HCT116 (cell line): ENCODE measurements around the gene TRMT61B. TPM values are rescaled to one million over a fixed set of nuclear protein-coding genes. Genes with fewer than 3 reads are reported as not detected.

ENCODE experiments used
- ATAC-seq: fragments of 200-7000 bp; cut with Tn5 transposase; 2 replicates; pipeline ENCODE4 v1.9.1; 2020; ENCODE audit warnings: mild to moderate bottlenecking, moderate library complexity
- BruUV-seq: library from RNA; stranded (reverse); fragments of 400-500 nt; replicated peaks from 2 replicates; lab custom pipeline; 2021; lab: Mats Ljungman, UMichigan
- CTCF ChIA-PET: fragments of 300-600 bp; sonication (Branson Sonifier 250); formaldehyde crosslinking; loops from one replicate; lab custom pipeline; 2021; ENCODE audit warnings: antibody characterized with exemption; lab: Charles Lee
- POLR2A ChIA-PET: fragments of 300-600, 350-600 bp; sonication (Branson Sonifier 250); formaldehyde crosslinking; loops from one replicate; lab custom pipeline; 2021; ENCODE audit warnings: antibody characterized with exemption; lab: Charles Lee
- RAD21 ChIA-PET, 2 experiments: fragments of 300-600 bp; sonication (Branson Sonifier 250); formaldehyde crosslinking; loops; one replicate each; lab custom pipeline; 2023; ENCODE audit warnings: low total read pairs in 2 of 2; ENCODE audit not compliant: uncharacterized antibody in 2 of 2, unreplicated experiment in 2 of 2, low non-redundant PET in 1 of 2; lab: Charles Lee
- DNase-seq: peaks from one replicate; pipeline ENCODE4 v3.0.0-alpha.2; 2010; ENCODE audit warnings: low read depth, low spot score
- H2AFZ ChIP-seq: fragments of 200-600 bp; shearing (Covaris generic), sonication (generic); 2 replicates; pipeline ENCODE4 v1.6.1; 2017; ENCODE audit warnings: low read depth, mixed run types, mixed read lengths, antibody characterized with exemption, low read length; ENCODE audit not compliant: poor library complexity, severe bottlenecking
- H3K27ac ChIP-seq: 2 replicates; pipeline ENCODE4 v1.5.1; 2012; ENCODE audit warnings: low read depth, low read length
- H3K27me3 ChIP-seq: fragments of 200-600 bp; sonication (generic); 2 replicates; pipeline ENCODE4 v1.6.1; 2016; ENCODE audit warnings: mixed run types, low read length, mixed read lengths; ENCODE audit not compliant: insufficient read depth
- H3K36me3 ChIP-seq, 2 experiments: fragments of 200-500 bp in 1 of 2; fragments of 200-600 bp in 1 of 2; sonication (Bioruptor generic) in 1 of 2; sonication (generic) in 1 of 2; 2 replicates each; pipeline versions ENCODE4 v1.5.1 to v1.6.1; 2014 to 2016; ENCODE audit warnings: low read length in 2 of 2, inconsistent platforms in 1 of 2, mixed read lengths in 1 of 2, mixed run types in 1 of 2; ENCODE audit not compliant: insufficient read depth in 2 of 2, control insufficient read depth in 1 of 2
- H3K4me1 ChIP-seq, 2 experiments: fragments of 200-600 bp in 1 of 2; sonication (generic) in 1 of 2; 2 replicates each; pipeline versions ENCODE4 v1.5.1 to v1.6.1; 2012 to 2017; ENCODE audit warnings: low read length in 2 of 2, inconsistent platforms in 1 of 2, mild to moderate bottlenecking in 1 of 2, mixed read lengths in 1 of 2, mixed run types in 1 of 2, moderate library complexity in 1 of 2; ENCODE audit not compliant: insufficient read depth in 2 of 2, control insufficient read depth in 1 of 2
- H3K4me2 ChIP-seq: fragments of 200-600 bp; sonication (generic); 2 replicates; pipeline ENCODE4 v1.6.1; 2017; ENCODE audit warnings: mixed run types, low read length, mixed read lengths
- H3K4me3 ChIP-seq, 2 experiments: fragments of 200-600 bp in 1 of 2; sonication (generic) in 1 of 2; replicated peaks in 1 of 2; 2 replicates each; pipeline ENCODE4 v1.5.1; 2011 to 2016; ENCODE audit warnings: low read length in 2 of 2, control low read depth in 1 of 2, low read depth in 1 of 2, mild to moderate bottlenecking in 1 of 2, mixed read lengths in 1 of 2, mixed run types in 1 of 2
- H3K79me2 ChIP-seq: fragments of 200-600 bp; sonication (generic); 2 replicates; pipeline ENCODE4 v1.6.1; 2017; ENCODE audit warnings: mild to moderate bottlenecking, mixed run types, low read length, moderate library complexity, mixed read lengths; ENCODE audit not compliant: insufficient read depth
- H3K9ac ChIP-seq: fragments of 200-600 bp; sonication (generic); 2 replicates; pipeline ENCODE4 v1.6.1; 2016; ENCODE audit warnings: low read length, mixed read lengths
- H3K9me2 ChIP-seq: fragments of 200-600 bp; sonication (generic), shearing (Covaris generic); 2 replicates; pipeline ENCODE4 v1.6.1; 2017; ENCODE audit warnings: mixed run types, mild to moderate bottlenecking, moderate library complexity; ENCODE audit not compliant: insufficient read depth
- H3K9me3 ChIP-seq, 2 experiments: fragments of 200-500 bp in 1 of 2; fragments of 200-600 bp in 1 of 2; sonication (Bioruptor generic) in 1 of 2; sonication (generic) in 1 of 2; 2 replicates each; pipeline ENCODE4 v1.6.1; 2014 to 2017; ENCODE audit warnings: low read length in 2 of 2, mixed read lengths in 2 of 2, inconsistent platforms in 1 of 2, low read depth in 1 of 2, mild to moderate bottlenecking in 1 of 2, mixed run types in 1 of 2, moderate library complexity in 1 of 2; ENCODE audit not compliant: control insufficient read depth in 1 of 2, insufficient read depth in 1 of 2
- H4K20me1 ChIP-seq: fragments of 200-600 bp; sonication (generic), shearing (Covaris generic); 2 replicates; pipeline ENCODE4 v1.6.1; 2017; ENCODE audit warnings: mixed run types, mild to moderate bottlenecking, moderate library complexity; ENCODE audit not compliant: insufficient read depth
- CBX3 ChIP-seq: IDR thresholded peaks from 2 replicates; pipeline ENCODE4 v1.6.1; 2012; ENCODE audit warnings: low read depth
- CEBPB ChIP-seq: IDR thresholded peaks from 2 replicates; pipeline ENCODE4 v1.6.1; 2012; ENCODE audit warnings: low read depth
- CTCF ChIP-seq, 3 experiments: fragments of 200-600 bp in 1 of 3; sonication (generic) in 1 of 3; IDR thresholded peaks in 2 of 3; conservative IDR thresholded peaks in 1 of 3; 2 replicates each; pipeline ENCODE4 v1.5.1; 2012 to 2017; ENCODE audit warnings: low read depth in 2 of 3, low read length in 2 of 3, antibody characterized with exemption in 1 of 3, borderline replicate concordance in 1 of 3, control low read depth in 1 of 3, mild to moderate bottlenecking in 1 of 3, mixed read lengths in 1 of 3, mixed run types in 1 of 3, moderate library complexity in 1 of 3; ENCODE audit not compliant: insufficient read depth in 1 of 3
- EGR1 ChIP-seq: IDR thresholded peaks from 2 replicates; pipeline ENCODE4 v1.6.1; 2012; ENCODE audit warnings: low read depth
- ELF1 ChIP-seq: IDR thresholded peaks from 2 replicates; pipeline ENCODE4 v1.6.1; 2012; ENCODE audit warnings: low read depth, borderline replicate concordance
- EZH2 ChIP-seq: fragments of 200-600 bp; sonication (generic); IDR thresholded peaks from 2 replicates; pipeline ENCODE4 v1.6.1; 2017; ENCODE audit warnings: antibody characterized with exemption, mixed run types
- EZH2phosphoT487 ChIP-seq: fragments of 200-600 bp; IDR thresholded peaks from 2 replicates; pipeline ENCODE4 v1.6.1; 2018; ENCODE audit warnings: antibody characterized with exemption, borderline replicate concordance
- FOSL1 ChIP-seq: IDR thresholded peaks from 2 replicates; pipeline ENCODE4 v1.6.1; 2012; ENCODE audit warnings: low read depth
- JUND ChIP-seq: IDR thresholded peaks from 2 replicates; pipeline ENCODE4 v1.6.1; 2012
- POLR2AphosphoS5 ChIP-seq: IDR thresholded peaks from 2 replicates; pipeline ENCODE4 v1.6.1; 2011; ENCODE audit warnings: mild to moderate bottlenecking, low read depth, low read length, moderate library complexity
- SIN3A ChIP-seq: IDR thresholded peaks from 2 replicates; pipeline ENCODE4 v1.6.1; 2012; ENCODE audit warnings: low read depth
- SP1 ChIP-seq: IDR thresholded peaks from 2 replicates; pipeline ENCODE4 v1.6.1; 2012; ENCODE audit warnings: low read depth
- TCF7L2 ChIP-seq: IDR thresholded peaks from 2 replicates; pipeline ENCODE4 v1.7.0; 2011; ENCODE audit warnings: borderline replicate concordance, inconsistent platforms; ENCODE audit not compliant: insufficient read depth, insufficient read length; ENCODE audit errors: extremely low read depth
- YY1 ChIP-seq: IDR thresholded peaks from 2 replicates; pipeline ENCODE4 v1.6.1; 2011; ENCODE audit warnings: low read length, low read depth, moderate library complexity, mild to moderate bottlenecking; ENCODE audit not compliant: insufficient replicate concordance; ENCODE audit errors: extremely low read depth
- ZFX ChIP-seq: fragments of 450-650 bp; IDR thresholded peaks from 2 replicates; pipeline ENCODE4 v1.6.1; 2017
- intact Hi-C: fragments of 100-400 bp; cut with micrococcal nuclease; formaldehyde crosslinking; loops from 2 replicates; pipeline ENCODE4 v1.10.0; 2022
- total RNA-seq: library from RNA; stranded (reverse); gene quantifications from one replicate; pipeline ENCODE4 v1.2.1, GENCODE V29; 2021; ENCODE audit not compliant: unreplicated experiment
- TF ChIP-seq, protein P1 (sequence below): IDR thresholded peaks from 2 replicates; pipeline ENCODE4 v1.6.1; 2011; ENCODE audit warnings: mild to moderate bottlenecking, low read length, moderate library complexity; ENCODE audit not compliant: insufficient replicate concordance; ENCODE audit errors: extremely low read depth
- TF ChIP-seq, protein P2 (sequence below): IDR thresholded peaks from 2 replicates; pipeline ENCODE4 v1.6.1; 2012; ENCODE audit warnings: low read depth

Gene TRMT61B
- total RNA-seq, 1 experiment from 2014 or later, result 12.8 TPM

GRCh38 chr2:28835781-28836180 lies 34.3 kb downstream of the TRMT61B start:
- Histone ChIP-seq H3K9me3 (no peaks in the 10 kb centered on the region), H3K4me1 (no peaks in the 10 kb centered on the region), H3K9ac (no peak overlapping the region), H3K9me2 (no peaks in the 10 kb centered on the region), H2AFZ (no peak overlapping the region), H3K27me3 (no peaks in the 10 kb centered on the region), H3K79me2 (no peaks in the 10 kb centered on the region), H3K4me3 (no peak overlapping the region), H3K4me2 (no peak overlapping the region), H4K20me1 (no peaks in the 10 kb centered on the region), H3K27ac (no peak overlapping the region), H3K36me3 (no peaks in the 10 kb centered on the region)
- TF ChIP-seq FOSL1 (no peak), EGR1 (no peak), ZFX (no peak), CBX3 (no peak), SP1 (no peak), POLR2AphosphoS5 (no peak), CTCF (IDR thresholded peaks at IDR 0.05 in 2 of 3, conservative IDR thresholded peaks at IDR 0.05 in 1 of 3; ENCODE audit: borderline replicate concordance in 1 of 3, insufficient read depth in 1 of 3, low read depth in 2 of 3, low read length in 2 of 3) (no peak), TCF7L2 (no peak), EZH2 (no peak), SIN3A (no peak), YY1 (no peak), CEBPB (no peak), ELF1 (no peak), EZH2phosphoT487 (no peak), JUND (no peak)
- TF ChIP-seq, protein P1, sequence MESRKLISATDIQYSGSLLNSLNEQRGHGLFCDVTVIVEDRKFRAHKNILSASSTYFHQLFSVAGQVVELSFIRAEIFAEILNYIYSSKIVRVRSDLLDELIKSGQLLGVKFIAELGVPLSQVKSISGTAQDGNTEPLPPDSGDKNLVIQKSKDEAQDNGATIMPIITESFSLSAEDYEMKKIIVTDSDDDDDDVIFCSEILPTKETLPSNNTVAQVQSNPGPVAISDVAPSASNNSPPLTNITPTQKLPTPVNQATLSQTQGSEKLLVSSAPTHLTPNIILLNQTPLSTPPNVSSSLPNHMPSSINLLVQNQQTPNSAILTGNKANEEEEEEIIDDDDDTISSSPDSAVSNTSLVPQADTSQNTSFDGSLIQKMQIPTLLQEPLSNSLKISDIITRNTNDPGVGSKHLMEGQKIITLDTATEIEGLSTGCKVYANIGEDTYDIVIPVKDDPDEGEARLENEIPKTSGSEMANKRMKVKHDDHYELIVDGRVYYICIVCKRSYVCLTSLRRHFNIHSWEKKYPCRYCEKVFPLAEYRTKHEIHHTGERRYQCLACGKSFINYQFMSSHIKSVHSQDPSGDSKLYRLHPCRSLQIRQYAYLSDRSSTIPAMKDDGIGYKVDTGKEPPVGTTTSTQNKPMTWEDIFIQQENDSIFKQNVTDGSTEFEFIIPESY, result no peak
- TF ChIP-seq, protein P2, sequence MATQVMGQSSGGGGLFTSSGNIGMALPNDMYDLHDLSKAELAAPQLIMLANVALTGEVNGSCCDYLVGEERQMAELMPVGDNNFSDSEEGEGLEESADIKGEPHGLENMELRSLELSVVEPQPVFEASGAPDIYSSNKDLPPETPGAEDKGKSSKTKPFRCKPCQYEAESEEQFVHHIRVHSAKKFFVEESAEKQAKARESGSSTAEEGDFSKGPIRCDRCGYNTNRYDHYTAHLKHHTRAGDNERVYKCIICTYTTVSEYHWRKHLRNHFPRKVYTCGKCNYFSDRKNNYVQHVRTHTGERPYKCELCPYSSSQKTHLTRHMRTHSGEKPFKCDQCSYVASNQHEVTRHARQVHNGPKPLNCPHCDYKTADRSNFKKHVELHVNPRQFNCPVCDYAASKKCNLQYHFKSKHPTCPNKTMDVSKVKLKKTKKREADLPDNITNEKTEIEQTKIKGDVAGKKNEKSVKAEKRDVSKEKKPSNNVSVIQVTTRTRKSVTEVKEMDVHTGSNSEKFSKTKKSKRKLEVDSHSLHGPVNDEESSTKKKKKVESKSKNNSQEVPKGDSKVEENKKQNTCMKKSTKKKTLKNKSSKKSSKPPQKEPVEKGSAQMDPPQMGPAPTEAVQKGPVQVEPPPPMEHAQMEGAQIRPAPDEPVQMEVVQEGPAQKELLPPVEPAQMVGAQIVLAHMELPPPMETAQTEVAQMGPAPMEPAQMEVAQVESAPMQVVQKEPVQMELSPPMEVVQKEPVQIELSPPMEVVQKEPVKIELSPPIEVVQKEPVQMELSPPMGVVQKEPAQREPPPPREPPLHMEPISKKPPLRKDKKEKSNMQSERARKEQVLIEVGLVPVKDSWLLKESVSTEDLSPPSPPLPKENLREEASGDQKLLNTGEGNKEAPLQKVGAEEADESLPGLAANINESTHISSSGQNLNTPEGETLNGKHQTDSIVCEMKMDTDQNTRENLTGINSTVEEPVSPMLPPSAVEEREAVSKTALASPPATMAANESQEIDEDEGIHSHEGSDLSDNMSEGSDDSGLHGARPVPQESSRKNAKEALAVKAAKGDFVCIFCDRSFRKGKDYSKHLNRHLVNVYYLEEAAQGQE, result no peak
- POLR2A ChIA-PET, result no interaction called here
- ATAC-seq (no peak), DNase-seq (no peak)
- RAD21 ChIA-PET, result no interaction called here
- CTCF ChIA-PET, result no interaction called here
- BruUV-seq, result no TSS peak
- intact Hi-C loops, result loop anchor here (10.0 kb wide), 1 partner anchor 359 kb away; no protein-coding TSS in a partner anchor
